Hematopoietic multipotent progenitor cell (in vitro differentiated cells): ENCODE results near the gene RFLNA. TPM values are rescaled to one million over a fixed set of nuclear protein-coding genes. Genes with fewer than 3 reads are reported as not detected.
"Not testable (repeated sequence)": the region's sequence is repeated elsewhere in the genome, so short reads cannot be mapped to it uniquely, and the experiment has no call there.

Source experiments
- DNase-seq, 3 donors: peaks; one replicate each; pipeline ENCODE4 v3.0.0-alpha.2; 2011 to 2015; ENCODE audit warnings: low read depth in 2 of 3, low spot score in 2 of 3
- total RNA-seq: library from RNA; depleted of rRNA; stranded (reverse); fragments of >200 nt; gene quantifications from one replicate; pipeline ENCODE4 v1.2.3, GENCODE V29; 2012

RFLNA gene
- total RNA-seq, 1 donor = 0.27 TPM

- no peak for DNase-seq
Observed at GRCh38 chr12:124317400-124317799, 22.5 kb downstream of the RFLNA start.

DNA sequence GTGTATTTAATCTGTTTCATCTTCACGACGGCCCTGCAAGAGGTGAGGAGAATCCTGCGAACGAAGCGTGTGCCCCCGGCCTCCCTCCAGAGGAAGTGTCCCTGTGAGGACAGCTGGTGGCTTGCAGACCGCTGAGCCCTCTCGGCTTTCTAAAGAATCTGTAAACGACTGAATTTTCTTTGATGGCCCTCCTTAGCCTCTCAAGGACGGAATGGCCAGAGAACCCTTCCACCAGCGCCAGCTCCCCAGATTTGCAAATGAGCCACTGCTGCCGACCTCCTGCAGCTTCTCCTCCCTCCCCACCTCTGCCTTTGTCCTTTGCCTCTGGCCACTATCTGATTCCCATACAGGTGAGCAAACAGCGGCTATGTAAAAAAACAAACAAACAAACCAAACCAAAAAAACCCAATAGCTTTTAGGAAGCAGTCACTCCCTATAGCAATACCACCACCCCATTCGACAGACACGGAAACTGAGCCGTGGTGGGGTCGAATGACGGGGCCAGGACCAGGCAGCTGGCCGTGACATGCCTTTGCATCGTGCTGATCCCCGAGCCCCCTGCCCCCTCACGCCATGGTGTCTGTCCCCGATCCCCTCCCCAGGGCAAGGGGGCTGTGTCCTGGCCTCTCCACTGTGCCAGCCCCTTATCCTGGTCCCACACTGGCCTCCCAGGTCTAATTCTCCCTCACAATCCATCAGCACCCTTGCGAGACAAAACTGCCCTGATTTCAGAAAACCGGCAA, 23.6 kb downstream of the RFLNA start:
- DNase-seq = no peak

DNA sequence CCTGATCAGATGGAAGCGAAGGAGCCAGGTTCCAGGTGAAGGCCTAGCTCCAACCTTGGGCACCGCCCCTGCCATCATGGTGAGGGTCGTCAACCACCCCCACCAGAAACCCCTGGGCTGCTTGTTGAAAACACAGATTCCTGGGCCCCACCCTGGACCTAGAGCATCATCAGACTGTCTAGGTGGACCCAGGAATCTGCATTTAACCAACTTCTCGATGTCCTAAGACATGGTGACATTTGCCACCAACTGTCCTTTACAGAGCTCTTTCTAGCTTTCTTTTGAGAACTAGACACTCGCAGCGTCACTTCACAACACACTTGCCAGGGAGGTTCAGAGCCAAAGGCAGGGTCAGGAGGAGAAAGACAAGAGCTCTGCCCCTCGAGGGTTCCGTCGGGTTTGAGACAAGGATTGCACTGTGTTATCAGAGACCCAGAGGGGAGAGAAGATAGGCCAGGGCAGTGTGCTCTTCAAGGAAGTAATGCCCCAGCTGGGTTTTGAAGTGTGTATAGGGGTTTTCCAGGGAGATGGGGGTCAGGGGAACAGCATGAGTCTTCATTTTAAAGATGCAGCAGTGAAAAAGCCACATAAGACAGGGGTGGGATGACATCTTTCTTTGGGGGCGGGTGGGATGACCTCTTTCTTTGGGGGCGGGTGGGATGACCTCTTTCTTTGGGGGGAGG, 24.6 kb downstream of the RFLNA start:
- no peak for DNase-seq

DNA sequence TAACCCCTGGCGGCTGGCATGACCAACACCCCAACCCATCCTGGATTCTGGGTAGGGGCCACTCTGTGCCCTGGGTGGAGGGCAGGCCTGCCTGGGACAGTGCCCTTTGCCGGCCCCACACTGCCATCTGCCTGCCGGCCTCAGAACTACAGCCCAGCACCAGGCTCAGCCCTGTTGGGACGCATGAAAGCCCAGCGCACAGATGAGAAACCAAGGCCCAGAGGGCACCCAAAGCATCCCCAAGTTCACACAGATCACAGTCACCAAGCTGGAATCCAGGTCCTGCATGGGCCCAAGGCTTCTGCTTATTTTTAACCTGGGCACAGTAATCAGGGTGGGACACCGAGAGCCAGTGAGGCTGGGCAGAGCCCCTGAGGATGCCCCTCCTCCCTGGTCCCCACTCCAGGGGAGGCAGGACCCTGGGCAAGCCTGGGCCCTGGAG, 26.2 kb downstream of the RFLNA start:
- DNase-seq = peak; percentile 11 to 67 (median 41)

GRCh38 chr12:124321556-124322270, 26.8 kb downstream of the RFLNA start:
- DNase-seq = no peak

GRCh38 chr12:124322271-124322998, 27.5 kb downstream of the RFLNA start:
- peak in 1 of 3 donors; percentile 33 for DNase-seq

- not testable (repeated sequence) for DNase-seq
Observed at GRCh38 chr12:124322999-124323328, 28.1 kb downstream of the RFLNA start.

- DNase-seq = no peak
Observed at GRCh38 chr12:124323771-124324530, 29.1 kb downstream of the RFLNA start.

DNA sequence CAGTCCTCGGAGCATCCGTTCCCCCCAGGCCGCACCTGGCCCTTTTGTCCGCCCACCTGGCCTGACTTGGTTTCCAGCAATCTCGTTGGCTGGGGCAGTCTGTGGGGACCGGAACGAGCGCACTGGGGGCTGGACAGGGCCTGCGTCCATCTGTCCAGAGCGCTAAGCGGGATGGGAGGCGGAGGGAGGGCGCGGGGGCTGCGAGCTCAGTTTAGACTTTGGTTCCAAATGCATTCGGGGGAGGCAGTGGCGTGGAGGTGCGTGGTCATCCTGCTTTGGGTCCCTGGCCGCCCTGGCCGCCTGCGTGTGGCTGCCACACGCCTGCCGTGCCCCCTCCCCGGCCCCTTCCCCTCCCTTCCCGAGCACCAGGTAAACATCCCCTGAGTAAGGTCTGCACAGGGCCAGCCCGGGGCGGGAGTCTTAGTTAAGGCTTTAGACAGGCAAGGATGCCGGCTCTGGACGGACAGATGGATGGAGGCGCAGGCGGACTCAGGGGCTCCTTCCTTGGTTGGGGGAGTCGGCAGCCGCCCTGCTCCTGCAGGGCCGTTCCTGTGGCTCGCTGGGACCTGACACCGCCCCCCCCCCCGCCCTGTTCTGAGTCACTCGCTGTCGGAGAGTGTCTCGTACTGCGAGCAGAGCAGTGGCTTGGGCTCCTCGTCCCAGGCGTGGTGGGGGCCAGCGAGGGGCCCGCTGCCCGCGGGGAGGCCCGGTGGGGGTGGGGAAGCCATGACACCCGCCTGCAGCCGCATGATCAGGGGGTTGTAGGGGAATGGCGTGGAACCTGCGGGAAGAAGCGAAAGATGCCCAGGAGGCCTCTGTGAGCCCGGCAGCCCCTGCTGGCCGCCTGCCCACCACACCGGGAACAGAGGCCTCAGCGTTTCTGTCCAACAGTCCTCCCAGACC, 30.2 kb downstream of the RFLNA start:
- no peak for DNase-seq

GRCh38 chr12:124326104-124326503, 31.2 kb downstream of the RFLNA start:
- DNase-seq = no peak

- DNase-seq = no peak
Observed at GRCh38 chr12:124326871-124327270, 32.0 kb downstream of the RFLNA start.

DNA sequence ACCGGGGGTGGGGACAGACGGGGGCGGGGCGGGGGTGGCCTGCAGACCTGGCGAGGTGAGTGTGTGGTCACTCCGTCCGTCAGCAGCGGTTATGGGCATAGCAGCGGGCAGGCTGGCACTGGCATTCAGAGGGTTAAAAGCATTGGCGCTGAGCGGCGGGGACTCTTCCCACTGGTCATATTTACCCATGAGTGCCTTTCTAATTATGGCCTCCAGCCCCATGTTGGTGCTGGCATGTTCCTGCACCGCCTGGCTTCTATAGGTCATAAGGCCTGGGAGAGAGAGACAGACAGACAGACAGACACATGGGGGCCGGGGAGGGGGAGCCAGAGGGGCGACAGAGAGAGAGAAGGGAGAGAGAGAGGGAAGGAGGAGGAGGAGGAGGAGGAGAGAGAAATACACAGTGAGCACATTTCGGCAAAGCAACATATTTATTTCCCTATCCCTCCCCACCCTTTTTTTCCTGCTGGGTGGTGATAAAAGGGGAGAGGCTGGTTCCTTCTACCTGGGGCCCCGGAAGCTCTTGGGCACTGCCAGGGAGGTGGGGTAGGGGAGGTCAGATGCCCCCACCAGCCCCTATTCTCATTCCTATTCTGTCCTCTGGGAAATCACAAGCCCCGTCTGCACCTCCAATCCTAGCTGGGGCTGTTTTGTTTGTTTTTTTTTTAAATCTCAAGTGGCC, 32.6 kb downstream of the RFLNA start:
- no peak for DNase-seq

- no peak for DNase-seq
Observed at GRCh38 chr12:124328116-124328515, 33.2 kb downstream of the RFLNA start.

DNA sequence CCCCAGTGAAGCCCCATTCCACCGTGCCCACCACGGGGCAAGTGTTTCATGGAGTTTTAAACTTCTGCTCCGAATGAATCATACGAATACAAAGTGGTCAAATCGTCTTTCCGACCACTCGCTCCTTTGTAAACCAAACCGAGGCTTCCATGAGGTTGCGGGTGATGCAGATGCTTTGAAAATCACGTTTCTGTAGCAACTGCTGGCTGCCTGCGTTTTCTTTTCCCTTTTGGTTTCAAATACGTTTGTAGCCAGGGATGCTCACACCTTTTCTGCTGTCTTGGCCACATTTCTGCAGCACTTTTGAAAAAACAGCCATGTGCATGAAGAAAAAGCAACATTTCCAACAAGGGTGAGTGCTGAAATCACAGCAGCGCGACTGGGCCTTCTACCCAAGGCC, 33.7 kb downstream of the RFLNA start:
- DNase-seq = no peak

GRCh38 chr12:124332058-124332672, 37.3 kb downstream of the RFLNA start:
- DNase-seq = no peak

GRCh38 chr12:124332900-124333299, 38.0 kb downstream of the RFLNA start:
- DNase-seq = no peak

- DNase-seq = no peak
Observed at GRCh38 chr12:124333724-124334123, 38.8 kb downstream of the RFLNA start.

- no peak for DNase-seq
Observed at GRCh38 chr12:124334266-124334665, 39.4 kb downstream of the RFLNA start.
